ENCODE data around the gene IGLL5. TPM values are rescaled to one million over a fixed set of nuclear protein-coding genes. Genes with fewer than 3 reads are reported as not detected.
A peak's percentile ranks its signal among the peaks of the same experiment; 100 is the strongest.

Gene IGLL5
- total and polyA plus RNA-seq, 5 donors, result 0.65 to 0.97 TPM; not detected in 3

GRCh38 chr22:22878211-22878570 is 9.4 kb upstream of the IGLL5 start:
- Histone ChIP-seq H3K27ac (ENCODE audit: low read length) (no peak overlapping the region), H3K9me3 (ENCODE audit: control insufficient read depth, low read length) (no peaks in the 10 kb centered on the region), H3K27me3 (ENCODE audit: control insufficient read depth, insufficient read depth) (no peaks in the 10 kb centered on the region), H3K4me1 (ENCODE audit: control insufficient read depth, insufficient read depth, low read length) (no peaks in the 10 kb centered on the region), H3K4me3 (ENCODE audit: low read length) (no peak overlapping the region)
- 58% methylated on average over 2 of the region's 2 CpGs for WGBS
- intact Hi-C loops (cut with DNase I), result no loop called here
- DNase-seq, result no peak
- no peak for ATAC-seq

- H3K27me3 ChIP-seq (ENCODE audit: control insufficient read depth, insufficient read depth), result no peaks in the 10 kb centered on the region
- 84% methylated on average over 11 of the region's 11 CpGs for WGBS
- intact Hi-C loops (cut with DNase I), result no loop called here
Observed at GRCh38 chr22:22878801-22879674, 8.6 kb upstream of the IGLL5 start.

GRCh38 chr22:22879675-22880155 is 7.9 kb upstream of the IGLL5 start:
- H3K27me3 ChIP-seq (ENCODE audit: control insufficient read depth, insufficient read depth), result no peaks in the 10 kb centered on the region

More at GRCh38 chr22:22878801-22879674, 8.6 kb upstream of the IGLL5 start:
- ATAC-seq (no peak), DNase-seq (no peak)
- H3K9me3 ChIP-seq (ENCODE audit: control insufficient read depth, low read length), result no peaks in the 10 kb centered on the region
- H3K4me1 ChIP-seq (ENCODE audit: control insufficient read depth, insufficient read depth, low read length), result no peaks in the 10 kb centered on the region
- H3K27ac ChIP-seq (ENCODE audit: low read length), result no peak overlapping the region
- H3K4me3 ChIP-seq (ENCODE audit: low read length), result no peak overlapping the region

GRCh38 chr22:22880645-22881044 is 7.0 kb upstream of the IGLL5 start:
- DNase-seq (no peak), ATAC-seq (no peak)
- H3K9me3 ChIP-seq (ENCODE audit: control insufficient read depth, low read length), result no peaks in the 10 kb centered on the region
- H3K27ac ChIP-seq (ENCODE audit: low read length), result no peak overlapping the region
- intact Hi-C loops (cut with DNase I), result loop anchor here in 1 of 4 donors (10.0 kb wide), 1 partner anchor 64 kb away; no protein-coding TSS in a partner anchor
- no peaks in the 10 kb centered on the region for H3K4me1 ChIP-seq (ENCODE audit: control insufficient read depth, insufficient read depth, low read length)
- H3K4me3 ChIP-seq (ENCODE audit: low read length), result no peak overlapping the region
- H3K27me3 ChIP-seq (ENCODE audit: control insufficient read depth, insufficient read depth), result no peaks in the 10 kb centered on the region
- 73% methylated on average over 9 of the region's 9 CpGs for WGBS

More at GRCh38 chr22:22879675-22880155, 7.9 kb upstream of the IGLL5 start:
- intact Hi-C loops (cut with DNase I), result loop anchor here in 1 of 4 donors (10.0 kb wide), 1 partner anchor 65 kb away; no protein-coding TSS in a partner anchor
- DNase-seq (no peak), ATAC-seq (no peak)
- Histone ChIP-seq H3K4me3 (ENCODE audit: low read length) (no peak overlapping the region), H3K27ac (ENCODE audit: low read length) (no peak overlapping the region), H3K9me3 (ENCODE audit: control insufficient read depth, low read length) (no peaks in the 10 kb centered on the region), H3K4me1 (ENCODE audit: control insufficient read depth, insufficient read depth, low read length) (no peaks in the 10 kb centered on the region)
- WGBS, result 65% methylated on average over 5 of the region's 5 CpGs

GRCh38 chr22:22881116-22882000 is 6.3 kb upstream of the IGLL5 start:
- no peak for DNase-seq
- 53% methylated on average over 10 of the region's 10 CpGs for WGBS
- intact Hi-C loops (cut with DNase I), result loop anchor here in 1 of 4 donors (10.0 kb wide), 1 partner anchor 63 kb away; no protein-coding TSS in a partner anchor

GRCh38 chr22:22882033-22882717 is 5.4 kb upstream of the IGLL5 start:
- no peaks in the 10 kb centered on the region for H3K27me3 ChIP-seq (ENCODE audit: control insufficient read depth, insufficient read depth)
- WGBS, result 87% methylated on average over 6 of the region's 6 CpGs
- no peaks in the 10 kb centered on the region for H3K9me3 ChIP-seq (ENCODE audit: control insufficient read depth, low read length)
- H3K4me3 ChIP-seq (ENCODE audit: low read length), result no peak overlapping the region
- no peaks in the 10 kb centered on the region for H3K4me1 ChIP-seq (ENCODE audit: control insufficient read depth, insufficient read depth, low read length)
- H3K27ac ChIP-seq (ENCODE audit: low read length), result no peak overlapping the region
- ATAC-seq (peak in 1 of 2 donors; percentile 35), DNase-seq (no peak)
- intact Hi-C loops (cut with DNase I), result loop anchor here in 1 of 4 donors (10.0 kb wide), 1 partner anchor 63 kb away; no protein-coding TSS in a partner anchor

More at GRCh38 chr22:22881116-22882000, 6.3 kb upstream of the IGLL5 start:
- Histone ChIP-seq H3K4me1 (ENCODE audit: control insufficient read depth, insufficient read depth, low read length) (no peaks in the 10 kb centered on the region), H3K27me3 (ENCODE audit: control insufficient read depth, insufficient read depth) (no peaks in the 10 kb centered on the region), H3K4me3 (ENCODE audit: low read length) (no peak overlapping the region), H3K9me3 (ENCODE audit: control insufficient read depth, low read length) (no peaks in the 10 kb centered on the region), H3K27ac (ENCODE audit: low read length) (no peak overlapping the region)
- ATAC-seq, result no peak

GRCh38 chr22:22883090-22883727 is 4.4 kb upstream of the IGLL5 start:
- H3K27me3 ChIP-seq (ENCODE audit: control insufficient read depth, insufficient read depth), result no peaks in the 10 kb centered on the region
- no peaks in the 10 kb centered on the region for H3K9me3 ChIP-seq (ENCODE audit: control insufficient read depth, low read length)
- 90% methylated on average over 11 of the region's 11 CpGs for WGBS
- intact Hi-C loops (cut with DNase I), result loop anchor here in 1 of 4 donors (10.0 kb wide), 1 partner anchor 62 kb away; no protein-coding TSS in a partner anchor
- no peak overlapping the region for H3K27ac ChIP-seq (ENCODE audit: low read length)
- DNase-seq (no peak), ATAC-seq (no peak)
- H3K4me3 ChIP-seq (ENCODE audit: low read length), result no peak overlapping the region
- H3K4me1 ChIP-seq (ENCODE audit: control insufficient read depth, insufficient read depth, low read length), result no peaks in the 10 kb centered on the region

GRCh38 chr22:22884010-22884887 is 3.4 kb upstream of the IGLL5 start:
- no peaks in the 10 kb centered on the region for H3K27me3 ChIP-seq (ENCODE audit: control insufficient read depth, insufficient read depth)
- no peaks in the 10 kb centered on the region for H3K4me1 ChIP-seq (ENCODE audit: control insufficient read depth, insufficient read depth, low read length)
- no peaks in the 10 kb centered on the region for H3K9me3 ChIP-seq (ENCODE audit: control insufficient read depth, low read length)
- intact Hi-C loops (cut with DNase I), result loop anchor here in 1 of 4 donors (10.0 kb wide), 1 partner anchor 61 kb away; no protein-coding TSS in a partner anchor
- H3K4me3 ChIP-seq (ENCODE audit: low read length), result no peak overlapping the region
- WGBS, result 9% methylated on average over 3 of the region's 3 CpGs
- ATAC-seq (peak; percentile 62), DNase-seq (peak in 2 of 3 donors; percentile 44 to 70)
- H3K27ac ChIP-seq (ENCODE audit: low read length), result no peak overlapping the region
